SU-DHL-6 (cell line): ENCODE measurements around the gene UGT1A6.

Experiments
- H2AFZ ChIP-seq: fragments of 200-600 bp; sonication (generic); 2 replicates; pipeline ENCODE4 v1.6.1; 2014; ENCODE audit warnings: low read depth, mild to moderate bottlenecking, moderate library complexity, mixed read lengths, antibody characterized with exemption, low read length; ENCODE audit not compliant: severe bottlenecking
- H3F3A ChIP-seq: fragments of 200-600 bp; shearing (Covaris generic); 2 replicates; pipeline ENCODE4 v1.6.0; 2016; ENCODE audit warnings: antibody characterized with exemption, mild to moderate bottlenecking; ENCODE audit not compliant: insufficient read depth
- H3K27ac ChIP-seq: fragments of 200-600 bp; sonication (generic); 2 replicates; pipeline ENCODE4 v1.5.1; 2016; ENCODE audit warnings: low read depth, mild to moderate bottlenecking, low read length, moderate library complexity, mixed read lengths
- H3K27me3 ChIP-seq: fragments of 200-600 bp; sonication (generic), shearing (Covaris generic); 2 replicates; pipeline ENCODE4 v1.6.0; 2014; ENCODE audit warnings: mild to moderate bottlenecking, low read length
- H3K36me3 ChIP-seq: fragments of 200-600 bp; sonication (generic); 2 replicates; pipeline ENCODE4 v1.6.1; 2014; ENCODE audit warnings: mild to moderate bottlenecking, low read length, mixed read lengths
- H3K4me2 ChIP-seq: fragments of 300-600, 200-600 bp; shearing (Covaris generic), sonication (generic); 2 replicates; pipeline ENCODE4 v1.6.0; 2014; ENCODE audit warnings: low read length, low read depth, mild to moderate bottlenecking; ENCODE audit not compliant: poor library complexity, severe bottlenecking
- H3K4me3 ChIP-seq: fragments of 200-600 bp; sonication (generic); 2 replicates; pipeline ENCODE4 v1.5.1; 2014; ENCODE audit warnings: antibody characterized with exemption, low read length, mild to moderate bottlenecking, mixed read lengths; ENCODE audit not compliant: insufficient read depth, poor library complexity, severe bottlenecking
- H3K79me2 ChIP-seq: fragments of 200-600 bp; sonication (generic); 2 replicates; pipeline ENCODE4 v1.6.1; 2014; ENCODE audit warnings: mild to moderate bottlenecking, low read length, moderate library complexity; ENCODE audit not compliant: insufficient read depth
- H3K9ac ChIP-seq: fragments of 200-600 bp; sonication (generic); 2 replicates; pipeline ENCODE4 v1.7.0; 2014; ENCODE audit warnings: mild to moderate bottlenecking, low read length
- H3K9me2 ChIP-seq: fragments of 200-600 bp; sonication (generic); replicated peaks from 2 replicates; pipeline ENCODE4 v1.6.1; 2014; ENCODE audit warnings: low read length; ENCODE audit not compliant: insufficient read depth
- H3K9me3 ChIP-seq: fragments of 200-600 bp; sonication (generic); 2 replicates; pipeline ENCODE4 v1.6.1; 2014; ENCODE audit warnings: low read length, mixed read lengths; ENCODE audit not compliant: insufficient read depth
- H4K20me1 ChIP-seq: fragments of 200-600 bp; sonication (generic); 2 replicates; pipeline ENCODE4 v1.6.1; 2014; ENCODE audit warnings: low read depth, mild to moderate bottlenecking, antibody characterized with exemption, low read length, moderate library complexity, mixed read lengths
- EZH2phosphoT487 ChIP-seq: fragments of 200-600 bp; sonication (generic), shearing (Covaris generic); conservative IDR thresholded peaks from 2 replicates; pipeline ENCODE4 v1.6.1; 2018; ENCODE audit warnings: mild to moderate bottlenecking, antibody characterized with exemption, low read length, moderate library complexity, mixed read lengths
- TF ChIP-seq, protein P1 (sequence below): fragments of 200-600 bp; sonication (generic); IDR thresholded peaks from one replicate; pipeline ENCODE4 v1.5.1; 2017; ENCODE audit warnings: antibody characterized with exemption, mild to moderate bottlenecking, low read length, moderate library complexity; ENCODE audit not compliant: insufficient read depth, poor library complexity, severe bottlenecking

The UGT1A6 gene

DNA sequence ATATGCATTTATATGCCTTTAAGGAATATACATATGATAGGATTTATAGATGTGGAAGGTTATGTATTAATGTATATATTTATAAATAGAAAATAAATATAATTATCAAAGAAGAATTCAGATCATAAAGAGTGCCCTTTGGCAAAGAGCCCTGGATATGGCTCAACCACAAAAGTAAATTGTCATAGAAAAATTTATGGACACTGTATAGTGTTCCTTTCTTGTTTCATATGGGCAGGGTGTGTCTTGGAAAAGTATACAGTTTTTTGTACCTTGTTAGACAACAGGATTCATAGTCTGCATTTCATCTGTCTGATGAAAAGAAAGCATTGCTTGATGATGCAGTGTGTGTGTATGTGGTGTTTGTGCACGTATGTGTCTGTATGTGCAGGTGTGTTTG, 8.1 kb upstream of the UGT1A6 start:
- no peaks in the 10 kb centered on the region for H3K36me3 ChIP-seq
- TF ChIP-seq, protein P1, sequence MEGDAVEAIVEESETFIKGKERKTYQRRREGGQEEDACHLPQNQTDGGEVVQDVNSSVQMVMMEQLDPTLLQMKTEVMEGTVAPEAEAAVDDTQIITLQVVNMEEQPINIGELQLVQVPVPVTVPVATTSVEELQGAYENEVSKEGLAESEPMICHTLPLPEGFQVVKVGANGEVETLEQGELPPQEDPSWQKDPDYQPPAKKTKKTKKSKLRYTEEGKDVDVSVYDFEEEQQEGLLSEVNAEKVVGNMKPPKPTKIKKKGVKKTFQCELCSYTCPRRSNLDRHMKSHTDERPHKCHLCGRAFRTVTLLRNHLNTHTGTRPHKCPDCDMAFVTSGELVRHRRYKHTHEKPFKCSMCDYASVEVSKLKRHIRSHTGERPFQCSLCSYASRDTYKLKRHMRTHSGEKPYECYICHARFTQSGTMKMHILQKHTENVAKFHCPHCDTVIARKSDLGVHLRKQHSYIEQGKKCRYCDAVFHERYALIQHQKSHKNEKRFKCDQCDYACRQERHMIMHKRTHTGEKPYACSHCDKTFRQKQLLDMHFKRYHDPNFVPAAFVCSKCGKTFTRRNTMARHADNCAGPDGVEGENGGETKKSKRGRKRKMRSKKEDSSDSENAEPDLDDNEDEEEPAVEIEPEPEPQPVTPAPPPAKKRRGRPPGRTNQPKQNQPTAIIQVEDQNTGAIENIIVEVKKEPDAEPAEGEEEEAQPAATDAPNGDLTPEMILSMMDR = no peak
- no peak for TF ChIP-seq EZH2phosphoT487

GRCh38 chr2:233686928-233687327, 5.8 kb upstream of the UGT1A6 start:
- no peak for TF ChIP-seq EZH2phosphoT487
- TF ChIP-seq, protein P1 = no peak
- Histone ChIP-seq H3K4me2 (no peak overlapping the region), H3K27me3 (no peaks in the 10 kb centered on the region), H3K9me2 (no peaks in the 10 kb centered on the region), H2AFZ (no peak overlapping the region), H3K4me3 (no peak overlapping the region), H4K20me1 (no peaks in the 10 kb centered on the region), H3K27ac (no peak overlapping the region), H3K36me3 (no peaks in the 10 kb centered on the region), H3K9me3 (no peaks in the 10 kb centered on the region), H3F3A (no peaks in the 10 kb centered on the region), H3K79me2 (no peaks in the 10 kb centered on the region), H3K9ac (no peak overlapping the region)

More for the DNA sequence above, 8.1 kb upstream of the UGT1A6 start:
- Histone ChIP-seq H3K9ac (no peak overlapping the region), H3K79me2 (no peaks in the 10 kb centered on the region), H3K9me2 (no peaks in the 10 kb centered on the region), H2AFZ (no peak overlapping the region), H3F3A (no peaks in the 10 kb centered on the region), H3K27ac (no peak overlapping the region), H3K4me3 (no peak overlapping the region), H3K9me3 (no peaks in the 10 kb centered on the region), H3K4me2 (no peak overlapping the region), H3K27me3 (no peaks in the 10 kb centered on the region), H4K20me1 (no peaks in the 10 kb centered on the region)

GRCh38 chr2:233688341-233688740, 4.3 kb upstream of the UGT1A6 start:
- Histone ChIP-seq H3F3A (no peaks in the 10 kb centered on the region), H2AFZ (no peak overlapping the region), H3K4me2 (no peak overlapping the region), H3K9ac (no peak overlapping the region), H3K36me3 (no peaks in the 10 kb centered on the region), H4K20me1 (no peaks in the 10 kb centered on the region), H3K9me2 (no peaks in the 10 kb centered on the region), H3K27ac (no peak overlapping the region), H3K9me3 (no peaks in the 10 kb centered on the region), H3K4me3 (no peak overlapping the region), H3K27me3 (no peaks in the 10 kb centered on the region), H3K79me2 (no peaks in the 10 kb centered on the region)
- TF ChIP-seq, protein P1 = no peak
- no peak for TF ChIP-seq EZH2phosphoT487

DNA sequence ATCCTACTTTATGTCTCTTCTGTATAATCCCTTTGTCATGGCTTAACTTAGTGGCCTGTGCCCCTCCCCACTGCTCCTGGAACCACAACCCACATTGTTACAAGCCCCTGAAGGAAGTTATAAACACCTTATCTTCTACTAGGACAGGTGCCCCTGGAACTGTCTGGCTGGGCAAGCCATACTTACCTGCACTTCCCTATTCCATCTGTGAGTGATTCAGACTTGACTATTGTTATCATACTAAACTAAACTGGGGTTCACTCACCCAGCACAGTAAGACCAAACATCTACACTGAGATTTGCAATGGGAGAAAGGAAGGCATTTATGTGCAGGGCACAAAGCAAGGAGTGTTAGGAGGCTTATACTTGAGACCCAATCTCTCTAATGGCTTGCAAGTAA, 3.7 kb upstream of the UGT1A6 start:
- no peak overlapping the region for H3K27ac ChIP-seq
- no peak overlapping the region for H3K9ac ChIP-seq
- no peaks in the 10 kb centered on the region for H4K20me1 ChIP-seq
- no peak overlapping the region for H2AFZ ChIP-seq
- no peak overlapping the region for H3K4me2 ChIP-seq
- no peaks in the 10 kb centered on the region for H3K9me2 ChIP-seq
- no peak overlapping the region for H3K4me3 ChIP-seq
- no peaks in the 10 kb centered on the region for H3K36me3 ChIP-seq
- TF ChIP-seq, protein P1 = no peak
- no peak for TF ChIP-seq EZH2phosphoT487
- H3F3A ChIP-seq = no peaks in the 10 kb centered on the region
- no peaks in the 10 kb centered on the region for H3K9me3 ChIP-seq
- H3K27me3 ChIP-seq = no peaks in the 10 kb centered on the region
- no peaks in the 10 kb centered on the region for H3K79me2 ChIP-seq
